KMS-11 (cell line): ENCODE measurements around the gene SMCP.

ENCODE experiments used
- H2AFZ ChIP-seq: fragments of 200-600 bp; sonication (generic); 2 replicates; pipeline ENCODE4 v1.6.1; 2016; ENCODE audit warnings: antibody characterized with exemption, mixed run types, low read depth
- H3K27ac ChIP-seq: fragments of 200-600 bp; sonication (generic); 2 replicates; pipeline ENCODE4 v1.6.1; 2016; ENCODE audit warnings: mild to moderate bottlenecking, mixed run types
- H3K27me3 ChIP-seq: fragments of 200-600 bp; sonication (generic); 2 replicates; pipeline ENCODE4 v1.6.1; 2017; ENCODE audit warnings: mild to moderate bottlenecking, low read depth, mixed run types, moderate library complexity; ENCODE audit not compliant: insufficient read depth
- H3K36me3 ChIP-seq: fragments of 200-600 bp; sonication (generic); 2 replicates; pipeline ENCODE4 v1.6.1; 2017; ENCODE audit warnings: mild to moderate bottlenecking, mixed run types; ENCODE audit not compliant: insufficient read depth
- H3K4me1 ChIP-seq: fragments of 200-600 bp; sonication (generic); 2 replicates; pipeline ENCODE4 v1.6.1; 2016; ENCODE audit warnings: mild to moderate bottlenecking, low read depth, mixed run types; ENCODE audit not compliant: poor library complexity, severe bottlenecking
- H3K4me2 ChIP-seq: fragments of 200-600 bp; sonication (generic); 2 replicates; pipeline ENCODE4 v1.7.0; 2016; ENCODE audit warnings: mild to moderate bottlenecking, mixed run types
- H3K4me3 ChIP-seq: fragments of 200-600 bp; sonication (generic); IDR thresholded peaks from 2 replicates; pipeline ENCODE4 v1.6.1; 2017; ENCODE audit warnings: low read depth, low read length, mixed read lengths; ENCODE audit not compliant: insufficient read depth
- H3K79me2 ChIP-seq: fragments of 200-600 bp; sonication (generic); 2 replicates; pipeline ENCODE4 v1.6.1; 2016; ENCODE audit warnings: low read depth, mixed run types; ENCODE audit not compliant: insufficient read depth
- H3K9ac ChIP-seq: fragments of 200-600 bp; sonication (generic); 2 replicates; pipeline ENCODE4 v1.6.1; 2016; ENCODE audit warnings: mild to moderate bottlenecking, mixed run types
- H4K20me1 ChIP-seq: fragments of 200-600 bp; sonication (generic); 2 replicates; pipeline ENCODE4 v1.6.1; 2016; ENCODE audit warnings: mild to moderate bottlenecking, mixed run types; ENCODE audit not compliant: insufficient read depth
- TF ChIP-seq, protein P1 (sequence below): fragments of 200-600 bp; sonication (generic); conservative IDR thresholded peaks from 2 replicates; pipeline ENCODE4 v1.6.1; 2017; ENCODE audit warnings: low read depth, mild to moderate bottlenecking, antibody characterized with exemption, low read length, moderate library complexity, mixed read lengths

Gene SMCP

DNA sequence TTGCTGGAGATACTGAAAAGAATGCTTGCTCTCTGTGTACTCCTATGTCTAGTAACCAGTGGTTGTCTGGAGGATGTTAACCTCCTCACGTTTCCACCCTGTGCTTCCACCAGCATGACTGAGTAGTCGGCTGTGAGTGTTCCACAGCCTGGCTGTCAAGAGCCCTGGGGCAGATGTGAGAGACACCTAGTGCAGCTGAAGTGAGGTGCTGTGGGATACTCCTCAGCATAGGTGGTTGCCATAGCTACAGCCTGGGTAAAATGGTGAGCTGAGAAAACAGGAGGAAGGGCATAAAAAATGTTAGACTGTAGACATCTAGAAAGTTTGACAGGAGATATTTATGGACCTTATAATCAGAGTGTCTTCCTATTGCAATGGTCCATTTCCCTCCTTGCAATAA, 46.1 kb downstream of the SMCP start:
- Histone ChIP-seq H4K20me1 (no peaks in the 10 kb centered on the region), H3K9ac (no peak overlapping the region), H3K79me2 (no peaks in the 10 kb centered on the region), H3K4me3 (no peak overlapping the region), H3K27ac (no peak overlapping the region), H3K4me2 (no peak overlapping the region), H2AFZ (no peak overlapping the region), H3K36me3 (no peaks in the 10 kb centered on the region), H3K4me1 (no peaks in the 10 kb centered on the region), H3K27me3 (no peaks in the 10 kb centered on the region)
- TF ChIP-seq, protein P1, sequence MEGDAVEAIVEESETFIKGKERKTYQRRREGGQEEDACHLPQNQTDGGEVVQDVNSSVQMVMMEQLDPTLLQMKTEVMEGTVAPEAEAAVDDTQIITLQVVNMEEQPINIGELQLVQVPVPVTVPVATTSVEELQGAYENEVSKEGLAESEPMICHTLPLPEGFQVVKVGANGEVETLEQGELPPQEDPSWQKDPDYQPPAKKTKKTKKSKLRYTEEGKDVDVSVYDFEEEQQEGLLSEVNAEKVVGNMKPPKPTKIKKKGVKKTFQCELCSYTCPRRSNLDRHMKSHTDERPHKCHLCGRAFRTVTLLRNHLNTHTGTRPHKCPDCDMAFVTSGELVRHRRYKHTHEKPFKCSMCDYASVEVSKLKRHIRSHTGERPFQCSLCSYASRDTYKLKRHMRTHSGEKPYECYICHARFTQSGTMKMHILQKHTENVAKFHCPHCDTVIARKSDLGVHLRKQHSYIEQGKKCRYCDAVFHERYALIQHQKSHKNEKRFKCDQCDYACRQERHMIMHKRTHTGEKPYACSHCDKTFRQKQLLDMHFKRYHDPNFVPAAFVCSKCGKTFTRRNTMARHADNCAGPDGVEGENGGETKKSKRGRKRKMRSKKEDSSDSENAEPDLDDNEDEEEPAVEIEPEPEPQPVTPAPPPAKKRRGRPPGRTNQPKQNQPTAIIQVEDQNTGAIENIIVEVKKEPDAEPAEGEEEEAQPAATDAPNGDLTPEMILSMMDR: no peak

DNA sequence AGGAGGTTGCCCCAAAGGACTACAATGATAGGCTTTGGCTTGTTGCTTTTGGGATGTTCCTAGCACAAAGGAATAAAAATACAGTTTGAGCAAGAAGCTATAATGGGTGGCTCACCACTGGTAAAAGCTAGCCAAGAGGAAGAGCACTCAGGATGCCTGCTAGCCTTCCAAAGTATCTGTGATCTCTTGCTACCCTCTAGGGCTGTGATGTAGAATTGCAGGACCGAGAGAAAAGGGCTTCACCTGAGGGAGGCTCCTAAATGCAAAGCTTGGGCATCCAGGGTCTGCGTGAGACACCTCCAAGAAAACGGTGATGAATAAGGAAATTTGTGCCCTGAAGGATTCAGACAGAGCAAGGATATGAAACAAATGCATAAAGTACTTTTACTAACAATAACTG, 48.0 kb downstream of the SMCP start:
- H4K20me1 ChIP-seq: no peaks in the 10 kb centered on the region
- H3K36me3 ChIP-seq: no peaks in the 10 kb centered on the region
- H2AFZ ChIP-seq: no peak overlapping the region
- no peak overlapping the region for H3K4me3 ChIP-seq
- no peak overlapping the region for H3K4me2 ChIP-seq
- no peaks in the 10 kb centered on the region for H3K4me1 ChIP-seq
- H3K79me2 ChIP-seq: no peaks in the 10 kb centered on the region
- no peaks in the 10 kb centered on the region for H3K27me3 ChIP-seq
- H3K9ac ChIP-seq: no peak overlapping the region
- no peak overlapping the region for H3K27ac ChIP-seq
- TF ChIP-seq, protein P1: peak; percentile 80

DNA sequence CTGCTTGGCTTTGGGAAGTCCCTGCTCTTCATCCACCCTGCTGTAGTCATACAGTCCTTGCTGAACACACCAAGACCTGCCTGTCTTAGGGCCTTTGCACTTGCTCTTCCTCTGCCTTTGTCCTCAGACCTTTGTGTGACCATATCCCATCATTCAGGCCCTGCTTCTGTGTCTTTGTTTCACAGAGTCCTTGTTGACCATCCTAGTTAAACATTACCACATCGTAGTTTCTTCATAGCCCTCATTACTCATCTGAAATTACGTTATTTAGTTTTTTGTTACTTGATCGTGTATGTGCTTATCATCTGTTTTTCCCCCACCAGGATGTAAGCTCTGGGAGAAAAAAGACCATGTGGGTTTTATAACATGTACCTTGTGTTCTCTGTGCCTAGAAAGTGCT, 50.5 kb downstream of the SMCP start:
- TF ChIP-seq, protein P1: no peak
- no peaks in the 10 kb centered on the region for H4K20me1 ChIP-seq
- no peaks in the 10 kb centered on the region for H3K27me3 ChIP-seq
- no peaks in the 10 kb centered on the region for H3K4me1 ChIP-seq
- no peak overlapping the region for H2AFZ ChIP-seq
- no peak overlapping the region for H3K4me3 ChIP-seq
- no peak overlapping the region for H3K4me2 ChIP-seq
- H3K36me3 ChIP-seq: no peaks in the 10 kb centered on the region
- H3K9ac ChIP-seq: no peak overlapping the region
- no peaks in the 10 kb centered on the region for H3K79me2 ChIP-seq
- no peak overlapping the region for H3K27ac ChIP-seq

DNA sequence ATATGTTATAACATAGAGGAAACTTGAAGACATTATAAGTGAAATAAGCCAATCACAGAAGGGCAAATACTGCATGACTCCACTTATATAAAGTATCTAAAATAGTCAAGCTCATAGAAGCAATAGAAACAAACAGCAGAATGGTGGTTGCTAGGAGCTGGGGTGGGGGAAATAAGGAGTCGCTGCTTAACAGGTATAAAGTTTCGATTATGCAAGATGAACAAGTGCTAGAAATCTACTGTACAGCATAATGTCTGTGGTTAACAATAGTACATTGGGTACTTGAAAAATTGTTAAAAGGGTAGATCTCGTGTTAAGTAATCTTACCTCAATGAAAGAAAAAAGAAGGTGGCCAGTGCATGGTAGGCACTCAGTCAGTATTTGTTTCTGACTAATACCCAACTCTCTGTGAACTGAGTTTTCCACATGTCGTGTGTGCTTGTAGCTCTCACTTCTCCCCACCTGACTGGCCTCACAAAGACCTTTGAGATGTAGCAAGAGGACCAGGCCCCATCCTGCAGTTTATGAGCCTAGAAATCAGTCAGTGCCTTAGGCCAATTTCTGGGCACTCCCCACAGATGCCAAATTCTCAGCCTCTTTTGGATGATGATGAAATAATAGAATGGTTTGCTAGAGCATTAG, 54.2 kb downstream of the SMCP start:
- no peak overlapping the region for H3K4me3 ChIP-seq

More for the DNA sequence above, 54.2 kb downstream of the SMCP start:
- no peak overlapping the region for H3K4me2 ChIP-seq
- no peaks in the 10 kb centered on the region for H3K79me2 ChIP-seq
- no peaks in the 10 kb centered on the region for H3K27me3 ChIP-seq
- H3K9ac ChIP-seq: no peak overlapping the region
- H4K20me1 ChIP-seq: no peaks in the 10 kb centered on the region
- TF ChIP-seq, protein P1: no peak
- H2AFZ ChIP-seq: no peak overlapping the region
- no peaks in the 10 kb centered on the region for H3K4me1 ChIP-seq
- H3K36me3 ChIP-seq: no peaks in the 10 kb centered on the region
- no peak overlapping the region for H3K27ac ChIP-seq
